Activated CD8-positive, alpha-beta memory T cell treated with anti-CD3 and anti-CD28 coated beads for 24 hours (primary cell): ENCODE data around the gene C16orf78.
A peak's percentile ranks its signal among the peaks of the same experiment; 100 is the strongest.

Experiments used
- DNase-seq: peaks from one replicate; pipeline ENCODE4 v3.0.0-alpha.2; 2020

Gene C16orf78

DNA sequence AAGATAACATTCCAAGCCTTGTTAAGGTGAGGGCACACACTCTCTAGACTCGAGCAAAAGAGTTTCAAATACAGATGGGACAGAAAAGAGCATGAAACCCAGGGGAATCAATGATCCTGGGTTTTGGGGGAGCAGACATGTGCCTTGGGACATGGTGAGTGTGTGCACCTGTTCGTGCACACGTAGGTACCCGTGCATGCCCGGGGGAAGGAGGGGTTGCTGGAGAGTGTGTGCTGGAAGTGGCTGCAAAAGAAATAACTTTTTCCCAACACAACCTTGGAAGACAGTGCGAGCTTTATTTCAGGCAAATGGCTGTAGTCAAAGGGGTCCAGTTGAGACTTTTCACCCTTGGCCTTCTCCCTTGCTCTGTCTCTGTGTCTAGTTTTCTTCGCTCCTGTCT, 62.6 kb downstream of the C16orf78 start:
- DNase-seq, result no peak

DNA sequence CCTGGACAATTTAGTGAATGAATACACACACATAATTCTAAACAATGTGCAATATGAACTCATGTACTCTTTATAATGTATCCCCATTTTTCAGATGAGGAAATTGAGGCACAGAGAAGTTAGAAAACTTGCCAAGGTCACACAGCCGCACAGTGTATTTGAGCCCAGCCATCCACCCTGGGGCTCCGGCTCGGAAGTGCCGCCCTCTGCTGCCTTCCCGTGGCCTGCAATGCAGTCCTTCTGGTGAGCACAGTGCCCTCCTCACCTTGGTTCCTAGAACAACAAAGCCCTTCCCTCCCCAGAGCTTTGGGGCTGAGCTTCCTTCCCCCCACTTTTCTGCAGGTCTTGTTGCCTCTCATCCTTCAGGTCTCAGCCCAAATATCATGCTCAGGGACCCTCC, 63.7 kb downstream of the C16orf78 start:
- no peak for DNase-seq

DNA sequence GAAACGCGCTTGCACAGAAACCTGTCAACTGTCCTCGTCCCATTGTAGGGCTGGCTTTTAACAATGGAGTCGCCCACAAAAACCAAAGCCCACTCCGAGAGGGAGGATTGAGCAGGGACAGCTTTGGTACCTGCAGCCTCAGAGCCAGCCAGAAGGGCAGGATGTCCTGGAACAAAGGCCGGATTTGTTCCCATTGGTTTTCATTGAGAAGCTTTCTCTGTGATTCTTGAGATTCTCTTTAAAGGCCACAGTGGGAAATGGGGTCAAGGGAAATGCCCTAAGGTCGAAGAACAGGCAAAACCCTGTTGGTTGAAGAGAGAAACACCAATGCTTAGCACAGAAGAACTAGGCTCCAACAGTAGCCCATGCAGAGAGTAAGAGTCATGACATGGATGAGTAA, 65.4 kb downstream of the C16orf78 start:
- no peak for DNase-seq

DNA sequence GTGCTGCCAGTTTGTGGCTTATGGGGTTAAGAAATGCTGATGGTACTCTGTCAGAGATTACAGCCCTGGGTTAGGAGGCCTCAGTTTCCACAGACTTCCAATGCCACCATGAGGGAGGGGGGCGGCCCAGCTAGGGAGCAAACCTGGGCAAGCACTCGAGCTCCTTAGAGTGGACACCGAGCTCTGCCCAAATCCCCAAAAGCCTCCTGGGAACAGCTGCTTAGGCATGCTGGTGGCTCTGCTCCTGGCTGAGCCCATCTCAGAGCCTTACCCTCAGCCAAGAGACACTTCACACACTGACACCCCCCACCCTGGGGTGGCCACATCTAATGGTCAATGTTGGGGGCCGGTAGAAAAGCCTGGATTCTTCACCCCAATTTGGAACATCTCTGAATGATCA, 66.1 kb downstream of the C16orf78 start:
- DNase-seq, result no peak

DNA sequence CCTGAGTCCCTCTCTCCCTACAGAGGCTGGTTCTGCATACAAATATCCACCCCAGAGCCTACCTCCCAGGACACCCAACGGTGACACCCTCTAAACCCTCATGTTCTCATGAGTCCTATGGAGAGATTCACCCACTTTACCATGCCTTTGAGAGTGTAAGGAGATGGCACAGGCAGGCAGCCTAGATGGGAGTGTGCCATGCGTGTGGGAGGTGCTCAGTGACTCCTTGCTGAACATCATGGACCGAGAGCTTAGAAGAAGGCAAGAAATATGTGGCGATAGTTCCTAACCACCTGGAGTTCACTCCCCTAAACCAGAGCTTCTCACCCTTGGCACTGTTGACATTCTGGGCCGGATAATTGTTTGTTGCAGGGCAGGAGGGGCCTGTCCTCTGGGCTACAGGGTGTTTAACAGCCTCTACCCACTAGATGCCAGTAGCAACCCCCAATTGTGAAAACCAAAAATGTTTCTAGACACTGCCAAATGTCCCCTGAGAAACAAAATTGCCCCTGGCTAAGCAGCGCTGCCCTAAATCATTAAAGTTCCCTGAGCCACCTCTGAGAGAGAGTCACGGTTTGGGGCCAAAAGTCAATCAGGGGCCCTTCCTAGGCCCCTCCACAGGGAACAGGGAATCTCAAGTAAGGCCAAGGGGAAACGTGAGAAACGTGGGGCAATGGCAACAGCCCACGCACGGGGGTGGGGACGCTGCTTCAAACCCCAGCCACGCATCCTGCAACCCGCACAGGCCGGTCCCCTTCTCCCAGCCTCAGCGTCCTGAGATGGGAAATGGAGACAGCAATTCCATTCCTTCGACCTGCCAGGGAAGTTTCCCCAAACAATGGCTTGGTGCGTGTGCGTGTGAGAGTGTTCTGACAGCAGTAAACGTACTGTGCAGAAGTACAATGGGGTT, 66.8 kb downstream of the C16orf78 start:
- no peak for DNase-seq

DNA sequence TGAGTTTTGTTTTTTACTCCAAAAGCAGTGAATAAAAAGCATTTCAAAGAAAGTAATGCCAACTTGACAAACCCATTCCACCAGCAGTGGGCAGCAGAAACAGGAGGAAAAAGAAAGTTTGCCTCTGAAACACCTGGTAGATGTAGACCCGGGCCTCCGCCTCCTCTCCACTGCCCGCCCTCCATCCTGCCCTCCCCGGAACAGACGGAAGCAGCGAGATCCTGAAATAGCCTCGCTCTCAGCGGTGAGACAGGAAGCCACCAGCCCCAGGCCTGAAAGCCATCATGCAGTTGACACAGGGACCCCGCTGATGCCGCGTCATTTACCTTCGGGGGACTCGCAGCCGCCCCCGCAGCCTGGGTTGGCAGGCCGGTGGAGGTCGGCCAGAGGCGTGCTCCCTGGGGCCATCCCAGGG, 67.8 kb downstream of the C16orf78 start:
- DNase-seq, result peak; percentile 81

DNA sequence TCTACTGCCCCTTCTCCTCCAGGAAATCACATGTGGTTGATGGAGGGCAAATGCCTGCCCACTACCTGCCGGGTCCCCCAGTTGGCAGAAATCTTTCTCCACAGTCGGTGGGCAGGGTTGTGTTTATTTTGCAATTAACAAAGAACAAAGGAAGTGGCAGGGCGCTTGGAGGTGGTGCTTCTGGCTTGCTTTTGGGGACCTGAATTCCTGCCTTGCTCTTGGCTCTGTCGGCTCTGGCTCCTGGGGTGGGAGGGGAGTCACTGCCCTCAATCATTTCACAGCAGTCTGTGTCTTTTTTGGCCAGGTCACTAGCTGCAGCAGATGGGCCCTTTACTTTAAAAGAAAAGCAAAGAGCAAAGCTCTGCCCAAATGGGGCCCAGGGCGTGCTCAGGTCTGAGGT, 69.2 kb downstream of the C16orf78 start:
- DNase-seq, result no peak

DNA sequence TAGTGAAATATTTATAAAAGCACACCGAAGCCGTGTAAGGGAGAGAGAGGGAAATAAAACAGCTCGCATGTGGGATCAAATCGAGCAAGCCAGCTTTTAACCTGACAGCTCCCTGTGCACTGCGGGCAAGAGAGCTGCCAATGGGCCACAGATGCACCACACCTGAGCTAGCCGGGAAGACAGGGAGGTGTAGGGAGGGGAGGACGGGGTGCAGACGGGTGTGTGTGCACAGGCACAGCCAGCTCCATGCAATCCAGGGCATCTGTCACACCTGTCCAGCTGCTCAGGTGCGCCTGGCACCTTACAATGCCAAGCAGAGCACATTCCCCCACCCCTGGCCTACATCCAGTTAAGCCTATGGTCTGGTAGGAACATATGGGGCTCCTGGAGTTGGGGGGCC, 70.0 kb downstream of the C16orf78 start:
- no peak for DNase-seq

DNA sequence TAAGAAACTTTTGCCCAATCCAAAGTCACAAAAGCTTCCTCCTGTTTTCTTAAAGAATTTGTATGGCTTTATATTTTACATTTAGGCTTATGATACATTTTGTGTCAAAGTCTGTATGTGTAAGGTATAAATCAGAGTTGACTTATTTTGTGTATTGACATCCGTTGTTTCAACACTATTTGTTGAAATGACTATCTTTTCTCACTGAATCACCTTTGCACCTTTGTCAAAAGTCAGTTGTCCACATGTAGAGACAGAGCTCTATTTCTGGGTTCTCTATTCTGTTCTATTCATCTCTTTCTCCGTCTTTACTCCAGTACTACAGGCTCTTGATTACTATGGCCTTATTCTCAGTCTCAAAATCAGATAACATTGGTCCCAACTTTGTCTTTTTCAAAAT, 73.2 kb downstream of the C16orf78 start:
- no peak for DNase-seq
